HG03159 (cell line): Measurements from ENCODE around the gene BRI3.
A peak's percentile ranks its signal among the peaks of the same experiment; 100 is the strongest.

Source experiments
- ATAC-seq: cut with Tn5 transposase; IDR thresholded peaks from one replicate; pipeline ENCODE4 v1.9.1; 2021; ENCODE audit warnings: mild to moderate bottlenecking, moderate library complexity; ENCODE audit not compliant: unreplicated experiment

The BRI3 gene

GRCh38 chr7:98285157-98286092 lies 3.9 kb downstream of the BRI3 start:
- no peak for ATAC-seq

- no peak for ATAC-seq
Observed at GRCh38 chr7:98286093-98286539, 4.6 kb downstream of the BRI3 start.

DNA sequence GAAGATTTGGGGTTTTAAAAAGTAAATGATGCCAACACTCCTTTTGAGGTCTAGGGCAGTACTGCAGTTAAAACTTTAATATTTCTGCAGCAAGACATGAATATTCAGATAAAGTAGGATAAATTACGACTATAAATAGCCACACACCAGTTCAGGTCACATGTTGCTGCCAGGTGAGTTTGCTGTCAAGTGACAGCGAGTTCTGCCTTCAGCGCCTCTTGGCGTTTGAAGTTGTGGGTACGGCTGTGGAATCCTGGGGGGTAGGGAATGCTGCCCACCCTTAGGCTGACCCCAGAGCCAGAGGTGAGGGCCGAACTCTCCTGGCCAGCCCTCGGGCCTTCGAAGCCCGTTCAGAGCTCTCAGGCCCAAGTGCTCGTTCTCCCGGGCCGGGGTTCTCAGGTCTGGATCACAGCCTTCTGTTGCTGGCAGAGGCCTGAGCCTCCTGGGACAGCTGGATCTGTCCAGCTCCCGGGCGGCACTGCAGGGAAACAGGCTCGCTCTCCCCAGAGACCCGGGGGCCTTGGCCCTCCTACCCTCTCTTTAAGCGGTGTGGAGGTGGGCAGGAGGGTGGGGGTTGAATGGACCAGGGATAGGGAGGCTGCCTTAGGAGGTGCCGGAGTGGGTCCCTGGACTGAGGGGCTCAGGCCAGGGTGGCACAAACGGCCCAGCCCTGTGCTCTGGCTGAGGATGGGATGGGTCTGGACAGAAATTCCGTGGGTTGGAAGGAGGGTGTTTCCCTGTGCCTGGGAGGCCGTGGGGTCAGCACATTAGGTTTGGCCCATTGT lies 5.4 kb downstream of the BRI3 start:
- no peak for ATAC-seq

DNA sequence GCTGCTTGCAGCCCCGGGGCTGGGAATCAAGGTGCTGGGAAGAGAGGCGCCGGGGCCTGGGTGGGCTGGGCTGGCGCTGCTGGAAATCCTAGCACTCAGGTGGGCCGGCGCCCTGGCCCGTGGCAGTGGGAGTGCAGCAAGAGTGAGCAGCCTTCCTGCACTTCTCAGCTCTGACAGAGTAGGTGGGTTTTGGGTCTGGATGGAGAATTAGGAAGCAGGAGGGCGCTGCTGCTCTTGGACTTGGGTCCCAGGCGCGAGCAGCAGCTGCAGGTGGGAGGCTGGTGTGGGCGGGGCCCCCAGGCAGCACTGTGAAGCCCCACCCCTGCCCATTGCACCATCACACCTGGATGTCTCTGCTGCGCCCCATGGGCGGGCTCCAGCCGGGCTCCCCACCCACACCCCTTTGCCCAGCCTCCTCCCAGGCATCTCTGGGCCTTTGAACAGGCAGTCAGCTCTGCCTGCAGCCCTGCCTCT lies 6.0 kb downstream of the BRI3 start:
- ATAC-seq, result no peak

DNA sequence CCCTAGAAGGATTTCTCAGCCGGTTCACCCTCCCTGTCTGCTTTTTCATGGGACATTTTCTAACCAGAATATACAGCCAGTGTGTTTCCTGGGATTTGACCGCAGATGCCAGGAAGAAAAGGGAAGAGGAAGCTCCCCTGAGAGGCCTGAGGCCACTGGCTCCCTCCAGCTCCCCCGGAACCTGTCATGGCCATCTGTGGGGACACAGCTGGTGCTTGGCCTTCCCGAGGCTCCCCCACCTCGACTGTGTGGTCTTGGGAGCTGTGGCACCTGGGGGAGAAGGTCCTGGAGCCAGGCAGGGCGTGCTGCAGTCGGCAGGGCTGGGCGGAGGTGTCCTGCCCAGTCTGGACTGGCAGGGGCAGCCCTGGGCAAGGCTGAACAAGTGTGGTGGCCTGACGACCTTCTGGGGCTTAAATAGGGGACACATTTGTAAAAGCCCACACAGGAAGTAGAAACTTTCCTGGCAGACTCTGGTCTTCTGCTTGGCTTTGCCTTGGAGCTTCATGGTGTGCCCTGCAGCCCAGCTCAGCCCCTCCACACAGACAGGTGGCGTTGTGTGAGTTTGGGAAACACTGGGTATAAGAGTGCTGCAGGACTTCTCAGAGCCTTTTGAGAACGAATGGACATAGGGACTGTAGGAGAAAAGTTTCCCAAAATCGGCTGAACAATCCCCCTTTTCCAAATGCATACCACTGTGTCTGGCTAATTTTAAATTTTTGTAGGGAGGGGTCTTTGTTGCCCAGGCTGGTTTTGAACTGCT lies 6.8 kb downstream of the BRI3 start:
- ATAC-seq, result no peak

- ATAC-seq, result no peak
Observed at GRCh38 chr7:98289333-98289875, 7.9 kb downstream of the BRI3 start.

GRCh38 chr7:98291717-98292116 lies 10.2 kb downstream of the BRI3 start:
- ATAC-seq, result no peak

DNA sequence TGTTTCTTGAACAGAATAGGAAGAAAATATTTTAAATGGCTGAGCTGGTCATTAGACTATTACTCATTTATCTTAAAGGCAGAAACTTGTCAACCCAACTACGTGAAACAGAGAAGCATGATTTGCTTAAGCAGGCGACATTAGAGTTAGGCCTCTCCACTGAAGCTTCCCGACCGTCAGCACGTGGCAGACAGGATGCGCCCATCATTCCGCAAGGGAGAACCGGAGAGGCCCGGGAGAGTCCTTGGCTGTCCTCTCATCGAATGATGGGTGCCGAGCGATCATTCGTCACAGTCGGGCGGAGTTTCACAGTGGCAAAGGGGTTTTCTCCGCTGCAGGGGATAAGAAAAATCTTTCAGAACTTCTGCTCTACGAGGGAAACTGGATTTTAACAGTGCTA lies 11.8 kb downstream of the BRI3 start:
- ATAC-seq, result no peak

DNA sequence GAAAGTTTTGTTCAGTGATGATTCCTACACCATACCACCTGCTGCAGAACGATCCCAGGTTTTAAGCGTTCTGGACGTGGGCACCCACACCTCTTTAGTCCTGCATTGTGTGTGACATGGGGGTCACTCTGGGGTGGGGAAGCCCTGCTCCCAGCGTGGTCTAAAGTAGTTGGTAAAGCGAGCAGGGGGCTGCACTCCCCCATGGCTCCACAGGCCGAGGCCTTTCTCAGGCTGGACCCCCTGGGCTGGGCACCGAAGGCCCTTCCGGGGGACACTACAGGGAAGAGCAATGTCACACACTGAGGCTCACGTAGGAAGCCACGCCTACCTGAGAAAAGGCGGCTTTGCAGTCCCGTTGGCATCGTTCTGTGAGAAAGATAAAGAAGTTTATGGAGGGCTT lies 12.3 kb downstream of the BRI3 start:
- ATAC-seq, result no peak

DNA sequence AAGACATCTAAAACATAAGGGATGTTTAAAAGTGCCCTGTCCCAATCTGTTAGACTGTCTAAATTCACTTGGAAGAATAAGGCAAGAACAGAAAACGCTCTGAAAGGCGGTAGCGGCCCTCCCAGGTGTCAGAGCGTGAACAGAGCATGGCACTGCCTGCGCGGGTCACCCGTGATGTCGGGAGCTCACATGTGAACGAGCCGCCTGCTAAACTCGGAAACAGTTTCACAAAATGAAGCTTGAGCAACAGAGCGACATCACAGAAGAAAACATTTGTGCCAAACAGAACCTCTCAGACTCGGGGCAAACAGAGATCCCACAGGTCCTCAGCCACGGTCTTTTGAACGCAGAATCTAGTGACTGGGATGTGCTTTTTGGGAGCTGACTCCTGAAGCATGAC lies 12.8 kb downstream of the BRI3 start:
- ATAC-seq, result no peak

GRCh38 chr7:98294798-98295382 lies 13.4 kb downstream of the BRI3 start:
- ATAC-seq, result peak; percentile 56

- ATAC-seq, result no peak
Observed at GRCh38 chr7:98295467-98296192, 14.1 kb downstream of the BRI3 start.

DNA sequence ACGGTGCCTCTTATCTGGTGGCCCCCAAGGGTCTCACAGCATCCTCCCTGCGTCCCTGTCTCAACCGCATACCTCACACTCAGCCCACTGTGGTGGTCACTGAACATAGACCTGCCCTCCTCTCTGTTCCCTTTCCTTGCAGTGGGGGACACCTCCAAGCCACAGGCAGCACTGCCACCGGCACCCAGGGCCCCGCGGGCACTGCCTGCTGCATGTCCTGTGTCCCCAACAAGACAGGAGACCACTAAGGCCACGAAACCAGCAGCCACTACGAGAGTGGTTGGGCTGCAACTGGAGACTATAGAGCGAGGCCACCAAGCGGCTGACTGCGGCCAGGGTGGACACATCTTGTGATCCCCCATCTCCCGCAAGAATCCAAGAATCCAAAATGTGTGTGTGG lies 15.3 kb downstream of the BRI3 start:
- ATAC-seq, result no peak

DNA sequence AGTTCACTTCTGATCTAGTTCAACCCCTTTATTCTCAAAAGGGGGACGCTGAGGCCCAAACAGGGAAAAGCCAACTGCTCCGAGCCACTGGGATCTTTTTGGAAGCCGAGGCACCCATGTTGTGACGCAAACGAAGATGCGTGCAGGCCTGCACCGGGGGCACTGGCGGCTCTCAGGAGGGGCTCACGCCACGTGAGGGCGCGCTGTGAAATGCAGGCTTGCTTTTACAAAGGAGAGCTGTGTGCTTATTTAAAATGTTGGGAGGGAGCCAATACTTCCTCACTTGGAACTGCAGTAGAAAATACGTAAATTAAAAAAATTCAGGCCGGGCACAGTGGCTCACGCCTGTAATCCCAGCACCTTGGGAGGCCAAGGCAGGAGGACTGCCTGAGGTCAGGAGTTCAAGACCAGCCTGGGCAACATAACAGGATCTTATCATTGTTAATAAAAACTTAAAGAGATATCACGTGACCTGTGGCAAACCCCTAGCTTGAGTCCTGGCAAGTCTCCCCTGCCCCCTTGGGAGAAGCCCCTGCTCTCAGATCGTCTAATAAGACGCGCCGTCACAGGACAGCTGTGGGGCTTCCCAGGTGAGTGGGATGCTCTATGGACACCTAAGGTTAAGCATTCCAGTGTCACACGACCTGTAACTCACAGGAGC lies 16.3 kb downstream of the BRI3 start:
- no peak for ATAC-seq

DNA sequence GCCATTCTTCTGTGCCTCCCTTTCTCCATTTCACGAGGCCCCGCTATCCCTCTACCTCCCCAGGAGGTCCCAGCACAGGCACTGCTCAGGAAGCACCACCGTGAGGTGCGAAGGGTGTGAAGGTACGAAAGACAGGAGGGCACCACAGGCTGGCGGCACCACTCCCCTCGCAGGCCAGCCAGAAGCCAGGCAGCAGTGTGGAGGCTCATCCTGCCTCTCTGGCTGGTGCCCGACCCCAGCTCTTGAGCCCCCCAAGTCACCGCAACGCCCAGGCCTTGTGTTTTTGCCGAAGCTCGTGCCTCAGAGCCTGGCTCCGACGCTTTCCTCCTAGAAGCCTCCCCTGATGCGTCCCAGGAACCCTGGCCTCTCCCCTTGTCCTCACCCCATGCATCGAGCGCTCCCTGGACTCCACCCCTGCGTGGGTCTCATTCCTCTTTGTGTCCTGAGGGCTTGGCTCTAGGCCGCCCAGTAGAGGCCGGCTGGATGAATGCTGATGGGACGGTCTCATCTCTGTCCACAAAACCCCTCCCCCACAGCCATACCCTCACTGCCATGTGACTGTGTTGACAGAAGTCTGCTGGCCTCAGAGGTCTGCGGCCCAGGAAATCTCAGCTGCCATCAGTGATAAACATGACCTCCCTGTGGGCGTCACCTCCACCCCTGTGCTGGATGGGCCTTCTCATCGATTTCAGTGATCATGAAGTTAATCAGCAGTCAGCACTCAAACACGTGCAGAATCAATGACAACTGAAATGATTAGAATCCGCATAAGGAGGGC lies 19.3 kb downstream of the BRI3 start:
- no peak for ATAC-seq

GRCh38 chr7:98301693-98302470 lies 20.4 kb downstream of the BRI3 start:
- ATAC-seq, result no peak

GRCh38 chr7:98303176-98303865 lies 21.8 kb downstream of the BRI3 start:
- ATAC-seq, result no peak
